Activated gamma-delta T cell treated with anti-CD3 and anti-CD28 coated beads, Interleukin-2, amount 50 U/mL, for 16 hours (primary cell): ENCODE data around the gene CDON.

Experiments
- DNase-seq: peaks from one replicate; pipeline ENCODE4 v3.0.0-alpha.2; 2020; ENCODE audit warnings: low read depth

Gene CDON

GRCh38 chr11:125942771-125943428 is 119.8 kb downstream of the CDON start:
- no peak for DNase-seq

- DNase-seq: peak; percentile 5
Observed at GRCh38 chr11:125941619-125942611, 120.8 kb downstream of the CDON start.

- no peak for DNase-seq
Observed at GRCh38 chr11:125941267-125941618, 121.4 kb downstream of the CDON start.

GRCh38 chr11:125940145-125940544 is 122.5 kb downstream of the CDON start:
- no peak for DNase-seq

GRCh38 chr11:125939081-125939521 is 123.6 kb downstream of the CDON start:
- DNase-seq: no peak

- DNase-seq: no peak
Observed at GRCh38 chr11:125938418-125938817, 124.2 kb downstream of the CDON start.

GRCh38 chr11:125935618-125936199 is 127.0 kb downstream of the CDON start:
- no peak for DNase-seq

- no peak for DNase-seq
Observed at GRCh38 chr11:125935056-125935455, 127.6 kb downstream of the CDON start.

GRCh38 chr11:125934473-125934872 is 128.2 kb downstream of the CDON start:
- DNase-seq: no peak

GRCh38 chr11:125933030-125933813 is 129.4 kb downstream of the CDON start:
- DNase-seq: no peak

- DNase-seq: no peak
Observed at GRCh38 chr11:125932301-125932700, 130.4 kb downstream of the CDON start.

- no peak for DNase-seq
Observed at GRCh38 chr11:125931668-125932067, 131.0 kb downstream of the CDON start.

GRCh38 chr11:125931116-125931515 is 131.6 kb downstream of the CDON start:
- DNase-seq: no peak

GRCh38 chr11:125930076-125930450 is 132.6 kb downstream of the CDON start:
- DNase-seq: no peak

GRCh38 chr11:125929445-125930075 is 133.1 kb downstream of the CDON start:
- DNase-seq: no peak

GRCh38 chr11:125926682-125927081 is 136.0 kb downstream of the CDON start:
- no peak for DNase-seq

GRCh38 chr11:125925804-125926203 is 136.9 kb downstream of the CDON start:
- no peak for DNase-seq

- DNase-seq: no peak
Observed at GRCh38 chr11:125925247-125925740, 137.4 kb downstream of the CDON start.

GRCh38 chr11:125924384-125925007 is 138.2 kb downstream of the CDON start:
- DNase-seq: no peak

- DNase-seq: no peak
Observed at GRCh38 chr11:125923633-125924032, 139.0 kb downstream of the CDON start.

GRCh38 chr11:125923012-125923579 is 139.6 kb downstream of the CDON start:
- no peak for DNase-seq
